Measurements from ENCODE around the gene DALRD3. TPM values are rescaled to one million over a fixed set of nuclear protein-coding genes. Genes with fewer than 3 reads are reported as not detected.

Gene DALRD3
- total RNA-seq, result 39.2 and 42.0 TPM in 2 replicates

GRCh38 chr3:49017971-49018706 lies at the start of gene DALRD3:
TSS of gene DALRD3 (minus strand) at chr3:49018580. CDS start at chr3:49018564, 16 bp downstream.

GRCh38 chr3:49028673-49029562 lies 10.5 kb upstream of the DALRD3 start, which contains the start of gene IMPDH2:
TSS of gene IMPDH2 (minus strand) at chr3:49029398. CDS start at chr3:49029350, 48 bp downstream.

GRCh38 chr3:49021813-49022687 lies 3.7 kb upstream of the DALRD3 start, which contains the start of gene NDUFAF3:
TSS of gene NDUFAF3 (plus strand) at chr3:49022121. CDS start at chr3:49022145, 24 bp downstream.

GRCh38 chr3:49007068-49007770 lies 11.2 kb downstream of the DALRD3 start, which contains the start of gene WDR6:
TSS of gene WDR6 (plus strand) at chr3:49007391. CDS start at chr3:49007432, 41 bp downstream.

DNA sequence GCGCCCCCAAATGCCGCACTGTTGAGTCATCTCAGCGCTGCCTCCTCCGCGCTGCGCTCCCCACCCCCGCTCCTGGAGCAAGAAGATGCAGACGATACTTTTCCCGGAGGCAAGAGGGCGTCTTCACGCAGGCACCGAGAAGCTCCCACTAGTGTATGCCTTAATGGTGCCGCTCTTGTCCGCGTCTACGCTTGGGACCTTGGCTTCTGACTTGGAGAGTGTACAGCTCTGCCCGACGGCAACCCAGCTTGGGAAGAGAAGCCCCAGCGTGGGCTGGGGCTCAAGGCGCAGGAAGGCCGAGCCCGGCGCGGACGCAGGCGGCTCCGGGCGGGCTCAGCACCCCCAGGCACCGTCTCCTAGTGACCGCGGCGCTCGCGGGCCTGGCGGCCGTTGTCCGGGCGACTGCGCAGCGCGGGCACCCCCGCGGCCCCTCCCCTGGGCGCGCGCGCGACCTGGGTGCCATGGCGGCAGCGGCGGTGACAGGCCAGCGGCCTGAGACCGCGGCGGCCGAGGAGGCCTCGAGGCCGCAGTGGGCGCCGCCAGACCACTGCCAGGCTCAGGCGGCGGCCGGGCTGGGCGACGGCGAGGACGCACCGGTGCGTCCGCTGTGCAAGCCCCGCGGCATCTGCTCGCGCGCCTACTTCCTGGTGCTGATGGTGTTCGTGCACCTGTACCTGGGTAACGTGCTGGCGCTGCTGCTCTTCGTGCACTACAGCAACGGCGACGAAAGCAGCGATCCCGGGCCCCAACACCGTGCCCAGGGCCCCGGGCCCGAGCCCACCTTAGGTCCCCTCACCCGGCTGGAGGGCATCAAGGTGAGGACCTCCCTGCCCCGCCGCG lies 28.4 kb downstream of the DALRD3 start, which contains the start of gene P4HTM:
Gene P4HTM (plus strand): TSS at position 446 of the 840 bp plus-strand sequence. CDS start 16 bp downstream, at position 462.

Other genes starting within 250 kb of the DALRD3 start
- 22.3 and 53.7 TPM in 2 replicates for gene PRKAR2A, start 170.7 kb downstream of the DALRD3 start, total RNA-seq
- gene SLC25A20, start 119.7 kb downstream of the DALRD3 start, total RNA-seq, result 34.3 and 35.2 TPM in 2 replicates
- 73.9 and 76.5 TPM in 2 replicates for gene ARIH2, start 99.7 kb downstream of the DALRD3 start, total RNA-seq
- 22.4 and 45.7 TPM in 2 replicates for gene P4HTM, start 28.3 kb downstream of the DALRD3 start, total RNA-seq
- gene WDR6, start 11.2 kb downstream of the DALRD3 start, total RNA-seq, result 36.4 and 62.3 TPM in 2 replicates
- gene NDUFAF3, start 3.5 kb upstream of the DALRD3 start, total RNA-seq, result 60.6 and 75.3 TPM in 2 replicates
- 237 and 343 TPM in 2 replicates for gene IMPDH2, start 10.8 kb upstream of the DALRD3 start, total RNA-seq
- 69.4 and 191 TPM in 2 replicates for gene QRICH1, start 75.5 kb upstream of the DALRD3 start, total RNA-seq
- 264 and 270 TPM in 2 replicates for gene QARS1, start 86.2 kb upstream of the DALRD3 start, total RNA-seq
- 42.8 and 47.7 TPM in 2 replicates for gene USP19, start 102.2 kb upstream of the DALRD3 start, total RNA-seq
- 360 and 613 TPM in 2 replicates for gene LAMB2, start 114.5 kb upstream of the DALRD3 start, total RNA-seq
- 14.9 and 23.0 TPM in 2 replicates for gene CCDC71, start 147.8 kb upstream of the DALRD3 start, total RNA-seq
- 22.6 and 24.2 TPM in 2 replicates for gene KLHDC8B, start 153.0 kb upstream of the DALRD3 start, total RNA-seq